Cardiac fibroblast (primary cell): Measurements from ENCODE around the gene GAL3ST2.

Experiments
- DNase-seq, 2 donors: peaks; one replicate each; pipeline versions ENCODE4 v3.0.0 to v3.0.0-alpha.2; 2010; ENCODE audit warnings: low read depth in 2 of 2
- H3K4me3 ChIP-seq, 2 donors: replicated peaks in 1 of 2; 1 replicate in 1 of 2; 2 replicates in 1 of 2; pipeline ENCODE4 v1.5.1; 2011; ENCODE audit warnings: low read depth in 2 of 2, low read length in 2 of 2, mild to moderate bottlenecking in 2 of 2, moderate library complexity in 1 of 2
- CTCF ChIP-seq: IDR thresholded peaks from one replicate; pipeline ENCODE4 v1.5.1; 2011; ENCODE audit warnings: low read depth, mild to moderate bottlenecking, low read length, inconsistent platforms

The GAL3ST2 gene

GRCh38 chr2:241772063-241772499 is 4.5 kb upstream of the GAL3ST2 start:
- TF ChIP-seq CTCF, result no peak
- no peak for DNase-seq
- no peak overlapping the region for H3K4me3 ChIP-seq

GRCh38 chr2:241773511-241774418 is 2.9 kb upstream of the GAL3ST2 start:
- H3K4me3 ChIP-seq, result no peak overlapping the region
- DNase-seq, result no peak
- TF ChIP-seq CTCF, result no peak

GRCh38 chr2:241774419-241775222 is 2.0 kb upstream of the GAL3ST2 start:
- H3K4me3 ChIP-seq, result no peak overlapping the region
- peak; percentile 51 to 68 for DNase-seq

GRCh38 chr2:241775223-241776177 is 1.1 kb upstream of the GAL3ST2 start:
- TF ChIP-seq CTCF, result no peak
- no peak for DNase-seq
- no peak overlapping the region for H3K4me3 ChIP-seq

More at GRCh38 chr2:241774419-241775222, 2.0 kb upstream of the GAL3ST2 start:
- TF ChIP-seq CTCF, result no peak

GRCh38 chr2:241777170-241777685 is 606 bp downstream of the GAL3ST2 start:
- TF ChIP-seq CTCF, result no peak
- H3K4me3 ChIP-seq, result no peak overlapping the region
- DNase-seq, result no peak
